GM21825 (cell line): ENCODE results near the gene DEAF1.
A peak's percentile ranks its signal among the peaks of the same experiment; 100 is the strongest.
"Not testable (repeated sequence)": the region's sequence is repeated elsewhere in the genome, so short reads cannot be mapped to it uniquely, and the experiment has no call there.

ENCODE experiments used
- ATAC-seq: cut with Tn5 transposase; IDR thresholded peaks from one replicate; pipeline ENCODE4 v1.9.1; 2021; ENCODE audit warnings: mild to moderate bottlenecking, moderate library complexity; ENCODE audit not compliant: unreplicated experiment

DEAF1 gene

GRCh38 chr11:653136-653535 is 41.9 kb downstream of the DEAF1 start:
- ATAC-seq, result not testable (repeated sequence)

GRCh38 chr11:650482-650881 is 44.5 kb downstream of the DEAF1 start:
- no peak for ATAC-seq

GRCh38 chr11:647672-648158 is 47.3 kb downstream of the DEAF1 start:
- not testable (repeated sequence) for ATAC-seq

GRCh38 chr11:646214-646613 is 48.8 kb downstream of the DEAF1 start:
- no peak for ATAC-seq

GRCh38 chr11:645536-645935 is 49.5 kb downstream of the DEAF1 start:
- ATAC-seq, result no peak

GRCh38 chr11:643849-644738 is 50.9 kb downstream of the DEAF1 start:
- no peak for ATAC-seq

GRCh38 chr11:643366-643765 is 51.7 kb downstream of the DEAF1 start:
- no peak for ATAC-seq

GRCh38 chr11:641806-642370 is 53.1 kb downstream of the DEAF1 start:
- ATAC-seq, result no peak

- ATAC-seq, result no peak
Measured at GRCh38 chr11:640021-640706, 54.9 kb downstream of the DEAF1 start.

GRCh38 chr11:639332-639955 is 55.6 kb downstream of the DEAF1 start:
- ATAC-seq, result no peak

GRCh38 chr11:638631-639331 is 56.2 kb downstream of the DEAF1 start:
- ATAC-seq, result no peak

- ATAC-seq, result no peak
Measured at GRCh38 chr11:637593-638521, 57.2 kb downstream of the DEAF1 start.

- ATAC-seq, result no peak
Measured at GRCh38 chr11:637333-637592, 57.8 kb downstream of the DEAF1 start.

- no peak for ATAC-seq
Measured at GRCh38 chr11:636511-637332, 58.3 kb downstream of the DEAF1 start, which contains the start of gene DRD4. TSS of gene DRD4 (plus strand) at chr11:637269. CDS start at chr11:637305, 36 bp downstream.

GRCh38 chr11:635945-636510 is 59.0 kb downstream of the DEAF1 start:
- no peak for ATAC-seq

GRCh38 chr11:630871-631270 is 64.2 kb downstream of the DEAF1 start:
- no peak for ATAC-seq

- ATAC-seq, result peak; percentile 69
Measured at GRCh38 chr11:629237-629583, 65.8 kb downstream of the DEAF1 start.

GRCh38 chr11:628056-628455 is 67.0 kb downstream of the DEAF1 start:
- ATAC-seq, result no peak

- no peak for ATAC-seq
Measured at GRCh38 chr11:627308-627576, 67.8 kb downstream of the DEAF1 start.
